ENCODE results near the gene IL1B. TPM values are rescaled to one million over a fixed set of nuclear protein-coding genes. Genes with fewer than 3 reads are reported as not detected.

IL1B gene
- total and polyA plus RNA-seq, 5 donors: 0.14 to 2.1 (median 1.2) TPM; not detected in 1

DNA sequence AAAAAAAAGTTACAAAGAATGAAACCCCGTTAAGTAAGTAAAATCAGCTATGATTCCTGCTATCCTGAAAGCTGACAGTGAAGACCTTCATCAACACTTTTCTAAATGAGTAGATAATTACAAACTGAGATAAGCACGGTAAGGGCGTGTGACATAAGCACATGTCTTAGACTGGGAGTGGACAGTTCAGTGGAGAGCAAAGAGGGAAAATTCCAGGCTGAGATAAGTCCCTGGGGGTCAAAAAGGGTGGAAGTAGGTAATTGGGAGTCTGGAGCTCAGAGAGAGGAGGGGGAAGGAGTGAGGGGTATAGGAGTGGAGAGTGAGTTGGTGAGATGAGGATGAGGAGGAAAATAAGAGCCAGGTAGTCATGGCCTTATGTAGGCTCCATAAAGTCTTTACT, 47.9 kb downstream of the IL1B start:
- 39% methylated on average over 3 of the region's 3 CpGs for WGBS
- ATAC-seq (no peak), DNase-seq (no peak)
- Histone ChIP-seq H3K4me1 (ENCODE audit: control insufficient read depth, insufficient read depth, low read length) (no peaks in the 10 kb centered on the region), H3K27ac (ENCODE audit: low read length) (no peak overlapping the region), H3K27me3 (ENCODE audit: control insufficient read depth, insufficient read depth) (no peaks in the 10 kb centered on the region), H3K9me3 (ENCODE audit: control insufficient read depth, low read length) (no peaks in the 10 kb centered on the region), H3K4me3 (ENCODE audit: low read length) (no peak overlapping the region)
- intact Hi-C loops (cut with DNase I): no loop called here

DNA sequence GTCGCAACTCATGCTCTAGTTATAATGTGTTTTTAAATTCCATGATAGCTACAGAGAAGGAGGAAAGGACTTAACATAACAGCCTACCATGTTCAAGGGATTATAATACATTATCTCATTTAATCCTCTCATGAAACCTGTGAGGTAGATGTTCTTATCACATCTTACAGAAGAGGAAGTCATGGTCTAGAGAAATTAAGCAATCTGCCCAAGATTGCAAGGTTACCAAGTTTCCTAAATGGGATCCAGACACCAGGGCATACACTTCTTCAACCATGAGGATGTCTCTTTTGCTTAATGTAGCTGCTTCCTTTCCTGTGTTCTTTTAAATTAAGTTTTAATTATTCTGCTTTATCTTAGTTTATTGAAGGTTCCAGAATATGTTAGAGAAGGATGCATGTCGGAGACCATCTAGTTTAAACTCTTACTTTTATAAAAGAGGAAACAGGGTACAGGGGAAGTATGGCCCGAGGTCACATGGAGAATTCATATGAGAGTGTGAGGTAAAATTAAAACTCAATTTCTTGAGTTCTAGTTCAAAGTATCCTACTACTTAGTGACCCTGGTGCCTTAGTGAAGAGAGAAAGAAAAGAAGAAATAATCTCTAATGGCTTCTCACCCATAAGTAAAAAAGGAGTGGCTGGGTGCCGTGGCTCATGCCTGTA, 48.7 kb downstream of the IL1B start:
- ATAC-seq (no peak), DNase-seq (no peak)
- intact Hi-C loops (cut with DNase I): no loop called here
- Histone ChIP-seq H3K4me1 (ENCODE audit: control insufficient read depth, insufficient read depth, low read length) (no peaks in the 10 kb centered on the region), H3K4me3 (ENCODE audit: low read length) (no peak overlapping the region), H3K27ac (ENCODE audit: low read length) (no peak overlapping the region), H3K9me3 (ENCODE audit: control insufficient read depth, low read length) (no peaks in the 10 kb centered on the region), H3K27me3 (ENCODE audit: control insufficient read depth, insufficient read depth) (no peaks in the 10 kb centered on the region)
- WGBS: 83% methylated on average over 4 of the region's 4 CpGs

- no peak for ATAC-seq
- 62% methylated on average over 3 of the region's 3 CpGs for WGBS
- Histone ChIP-seq H3K9me3 (ENCODE audit: control insufficient read depth, low read length) (no peaks in the 10 kb centered on the region), H3K4me1 (ENCODE audit: control insufficient read depth, insufficient read depth, low read length) (no peaks in the 10 kb centered on the region), H3K4me3 (ENCODE audit: low read length) (no peak overlapping the region), H3K27me3 (ENCODE audit: control insufficient read depth, insufficient read depth) (no peaks in the 10 kb centered on the region), H3K27ac (ENCODE audit: low read length) (no peak overlapping the region)
- DNase-seq: no peak
- intact Hi-C loops (cut with DNase I): no loop called here
Observed at GRCh38 chr2:112787294-112787693, 49.3 kb downstream of the IL1B start.

DNA sequence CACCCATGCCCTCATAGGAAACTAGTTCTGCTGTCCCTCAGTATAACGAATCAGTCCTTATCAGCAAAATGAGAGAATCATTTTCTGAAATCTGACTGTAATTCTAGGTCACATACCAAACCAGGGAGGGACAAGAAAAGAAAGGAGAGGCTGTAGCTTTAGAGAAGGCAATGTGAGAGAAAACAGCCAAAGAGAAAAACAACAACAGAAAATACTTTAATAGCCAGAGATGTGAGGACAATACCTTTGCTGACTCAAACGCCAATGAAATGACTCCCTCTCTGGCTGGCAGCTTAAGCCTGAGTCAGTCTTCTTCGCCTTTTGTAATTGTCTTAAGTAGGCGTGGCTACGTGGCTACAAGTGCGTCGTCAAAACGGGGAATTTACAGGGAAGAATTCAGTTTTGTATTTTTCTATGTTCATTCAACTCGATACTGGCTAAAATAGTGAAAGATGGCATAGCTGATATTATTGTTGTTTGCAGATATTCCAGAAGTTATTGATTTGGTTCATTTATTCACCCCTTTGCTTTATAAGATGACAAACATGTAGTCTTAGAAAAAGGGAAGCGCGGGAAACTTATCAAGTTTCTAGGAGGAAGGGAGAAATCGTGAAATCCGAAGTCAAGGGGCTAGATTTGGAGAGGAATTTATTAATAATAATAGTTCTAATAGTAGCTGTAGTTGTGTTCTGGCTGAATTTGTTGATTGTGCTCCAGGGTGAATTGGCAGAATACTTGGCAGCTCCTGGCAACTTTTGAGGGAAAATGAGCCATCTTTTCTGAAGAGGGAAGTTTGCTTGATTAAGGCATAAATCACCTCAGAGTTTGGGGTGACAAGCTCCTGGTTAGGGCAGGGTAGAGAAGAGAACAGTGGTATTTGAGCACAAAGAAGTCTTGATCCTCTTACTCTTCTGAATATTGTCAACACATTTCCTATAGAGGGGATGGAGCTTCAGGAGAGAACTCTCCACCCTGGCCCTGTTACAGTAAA, 52.1 kb downstream of the IL1B start, which contains the start of gene IL1A:
IL1A (minus strand) TSS at position 295 of the 991 bp plus-strand sequence. CDS start 723 bp downstream, outside the sequence.
- H3K4me3 ChIP-seq (ENCODE audit: low read length): no peak within 1 kb of the TSS
- no peaks in the 10 kb centered on the region for H3K4me1 ChIP-seq (ENCODE audit: control insufficient read depth, insufficient read depth, low read length)
- no peak within 1 kb of the TSS for H3K27ac ChIP-seq (ENCODE audit: low read length)
- intact Hi-C loops (cut with DNase I): no loop called here
- ATAC-seq: no peak
- DNase-seq: no peak
- H3K27me3 ChIP-seq (ENCODE audit: control insufficient read depth, insufficient read depth): no peaks in the 10 kb centered on the region
- 44% methylated on average over 13 of the region's 13 CpGs for WGBS
- H3K9me3 ChIP-seq (ENCODE audit: control insufficient read depth, low read length): no peaks in the 10 kb centered on the region

DNA sequence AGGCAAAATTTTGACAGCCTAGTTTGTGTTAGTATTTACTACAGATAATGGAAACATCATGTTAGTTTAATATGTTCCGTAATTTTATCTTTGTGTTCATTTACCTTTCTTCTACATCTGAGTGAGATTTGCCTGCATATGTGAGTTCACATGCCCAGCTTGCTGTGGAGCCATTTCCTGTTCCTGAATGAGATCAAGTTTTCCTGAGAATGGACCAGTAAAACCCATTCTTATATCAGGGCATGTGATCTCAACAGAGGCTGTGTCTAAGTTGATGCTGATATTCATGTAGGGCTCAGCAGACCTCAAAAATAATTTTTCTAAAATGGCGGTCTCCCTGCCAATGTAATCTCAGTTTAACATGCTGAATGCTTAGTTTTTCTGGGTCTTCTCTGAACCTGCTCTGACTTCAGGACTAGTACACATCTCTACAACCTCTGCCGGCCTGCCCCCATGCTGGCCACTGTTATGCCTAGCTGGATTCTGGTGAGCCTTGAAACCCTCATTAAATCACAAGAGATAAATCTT, 53.3 kb downstream of the IL1B start:
- intact Hi-C loops (cut with DNase I): no loop called here
- Histone ChIP-seq H3K27me3 (ENCODE audit: control insufficient read depth, insufficient read depth) (no peaks in the 10 kb centered on the region), H3K4me1 (ENCODE audit: control insufficient read depth, insufficient read depth, low read length) (no peaks in the 10 kb centered on the region), H3K9me3 (ENCODE audit: control insufficient read depth, low read length) (no peaks in the 10 kb centered on the region), H3K4me3 (ENCODE audit: low read length) (no peak overlapping the region), H3K27ac (ENCODE audit: low read length) (no peak overlapping the region)
- 91% methylated on average over 3 of the region's 3 CpGs for WGBS
- ATAC-seq: no peak
- DNase-seq: no peak

GRCh38 chr2:112782234-112782799, 54.3 kb downstream of the IL1B start:
- DNase-seq (no peak), ATAC-seq (no peak)
- Histone ChIP-seq H3K27ac (ENCODE audit: low read length) (no peak overlapping the region), H3K4me1 (ENCODE audit: control insufficient read depth, insufficient read depth, low read length) (no peaks in the 10 kb centered on the region), H3K27me3 (ENCODE audit: control insufficient read depth, insufficient read depth) (no peaks in the 10 kb centered on the region), H3K9me3 (ENCODE audit: control insufficient read depth, low read length) (no peaks in the 10 kb centered on the region), H3K4me3 (ENCODE audit: low read length) (no peak overlapping the region)
- intact Hi-C loops (cut with DNase I): no loop called here
- 93% methylated on average over 3 of the region's 3 CpGs for WGBS

Other genes starting within 250 kb of the IL1B start
- 10 to 100 TPM; 14.2 to 24.2 (median 15.6) TPM for gene SLC20A1, start 190.8 kb downstream of the IL1B start, total RNA-seq
- gene SLC20A1, start 190.8 kb downstream of the IL1B start, polyA plus RNA-seq: 8.6 TPM
- gene NT5DC4, start 115.8 kb downstream of the IL1B start, total RNA-seq: not detected
- not detected for gene NT5DC4, start 115.8 kb downstream of the IL1B start, polyA plus RNA-seq
- under 1 TPM in 2 of 4 donors, not detected in 2; 0.26 to 0.46 TPM for gene CKAP2L, start 72.2 kb downstream of the IL1B start, total RNA-seq
- not detected for gene CKAP2L, start 72.2 kb downstream of the IL1B start, polyA plus RNA-seq
- not detected for gene IL1A, start 52.3 kb downstream of the IL1B start, total RNA-seq
- gene IL1A, start 52.3 kb downstream of the IL1B start, polyA plus RNA-seq: not detected
- gene IL37, start 74.4 kb upstream of the IL1B start, total RNA-seq: not detected
- not detected for gene IL37, start 74.4 kb upstream of the IL1B start, polyA plus RNA-seq
- gene IL36G, start 141.2 kb upstream of the IL1B start, total RNA-seq: not detected
- not detected for gene IL36G, start 141.2 kb upstream of the IL1B start, polyA plus RNA-seq
- not detected for gene IL36A, start 168.7 kb upstream of the IL1B start, total RNA-seq
- not detected for gene IL36A, start 168.7 kb upstream of the IL1B start, polyA plus RNA-seq
- gene IL36B, start 216.1 kb upstream of the IL1B start, total RNA-seq: not detected
- not detected for gene IL36B, start 216.1 kb upstream of the IL1B start, polyA plus RNA-seq
- not detected for gene IL36RN, start 222.4 kb upstream of the IL1B start, total RNA-seq
- not detected for gene IL36RN, start 222.4 kb upstream of the IL1B start, polyA plus RNA-seq
- not detected for gene IL1F10, start 231.2 kb upstream of the IL1B start, total RNA-seq
- not detected for gene IL1F10, start 231.2 kb upstream of the IL1B start, polyA plus RNA-seq

Measured in right cardiac atrium (tissue), 5 donors.